ENCODE measurements around the gene DSTYK. TPM values are rescaled to one million over a fixed set of nuclear protein-coding genes. Genes with fewer than 3 reads are reported as not detected.

DSTYK gene
- total RNA-seq, 2 experiments from 2014 or later: 10.0 to 10.7 TPM

GRCh38 chr1:205258261-205258691 is 46.8 kb upstream of the DSTYK start:
- no peak for TF ChIP-seq CTCF (IDR thresholded peaks at IDR 0.05)
- H3K4me1 Mint-ChIP-seq (ENCODE audit: low read depth): peaks cover 27% of the 10 kb centered on the region
- CTCF ChIA-PET: interaction anchor here (1.0 to 14.2 kb wide), 8 partner anchors 13 to 269 kb away, joined by 3 to 411 read pairs (median 8); partner anchors contain the start of gene TMCC2
- no peak overlapping the region for H3K4me3 Mint-ChIP-seq
- ATAC-seq (no peak), DNase-seq (no peak)
- H3K9me3 Mint-ChIP-seq: no peaks in the 10 kb centered on the region
- H3K27ac Mint-ChIP-seq: no peak overlapping the region
- peaks cover 2% of the 10 kb centered on the region for H3K36me3 Mint-ChIP-seq (ENCODE audit: low read depth)
- POLR2A ChIA-PET: interaction anchor here (0.6 to 1.3 kb wide), 3 partner anchors 16 to 650 kb away, joined by 3 to 4 read pairs (median 3); no protein-coding TSS in a partner anchor
- H3K27me3 Mint-ChIP-seq: no peaks in the 10 kb centered on the region
- intact Hi-C loops (cut with micrococcal nuclease): loop anchor here (5.0 to 10.0 kb wide), 2 partner anchors 133 to 281 kb away; partner anchors contain the start of gene RBBP5

GRCh38 chr1:205257735-205258134 is 46.2 kb upstream of the DSTYK start:
- POLR2A ChIA-PET: interaction anchor here (0.7 kb wide), 1 partner anchor 28 kb away, joined by 4 read pairs; no protein-coding TSS in a partner anchor
- CTCF ChIA-PET: interaction anchor here (1.0 to 14.2 kb wide), 8 partner anchors 14 to 268 kb away, joined by 3 to 411 read pairs (median 6); partner anchors contain the start of gene TMCC2

GRCh38 chr1:205256951-205257625 is 45.6 kb upstream of the DSTYK start:
- ATAC-seq: no peak
- TF ChIP-seq CTCF (IDR thresholded peaks at IDR 0.05): no peak
- no peaks in the 10 kb centered on the region for H3K27me3 Mint-ChIP-seq
- H3K27ac Mint-ChIP-seq: no peak overlapping the region
- no peak for DNase-seq
- intact Hi-C loops (cut with micrococcal nuclease): loop anchor here (2.0 to 10.0 kb wide), 3 partner anchors 28 to 280 kb away; partner anchors contain the start of gene RBBP5
- H3K9me3 Mint-ChIP-seq: no peaks in the 10 kb centered on the region
- no peak overlapping the region for H3K4me3 Mint-ChIP-seq
- no peaks in the 10 kb centered on the region for H3K36me3 Mint-ChIP-seq (ENCODE audit: low read depth)
- POLR2A ChIA-PET: interaction anchor here (1.4 to 2.0 kb wide), 3 partner anchors 14 to 98 kb away, joined by 3 to 21 read pairs (median 9); partner anchors contain the start of gene TMCC2
- H3K4me1 Mint-ChIP-seq (ENCODE audit: low read depth): peaks cover 18% of the 10 kb centered on the region
- CTCF ChIA-PET: interaction anchor here (0.6 to 14.2 kb wide), 50 partner anchors 9 to 280 kb away, joined by 3 to 411 read pairs (median 6); partner anchors contain the start of genes RBBP5 and TMCC2

More at GRCh38 chr1:205257735-205258134, 46.2 kb upstream of the DSTYK start:
- DNase-seq (no peak), ATAC-seq (no peak)
- no peak for TF ChIP-seq CTCF (IDR thresholded peaks at IDR 0.05)
- intact Hi-C loops (cut with micrococcal nuclease): loop anchor here (2.0 to 10.0 kb wide), 3 partner anchors 29 to 280 kb away; partner anchors contain the start of gene RBBP5
- H3K4me1 Mint-ChIP-seq (ENCODE audit: low read depth): peaks cover 23% of the 10 kb centered on the region
- H3K27ac Mint-ChIP-seq: no peak overlapping the region
- peaks cover 2% of the 10 kb centered on the region for H3K36me3 Mint-ChIP-seq (ENCODE audit: low read depth)
- H3K9me3 Mint-ChIP-seq: no peaks in the 10 kb centered on the region
- no peaks in the 10 kb centered on the region for H3K27me3 Mint-ChIP-seq
- H3K4me3 Mint-ChIP-seq: no peak overlapping the region

- Mint-ChIP-seq H3K4me3 (no peak overlapping the region), H3K27me3 (no peaks in the 10 kb centered on the region), H3K9me3 (no peaks in the 10 kb centered on the region), H3K4me1 (ENCODE audit: low read depth) (peaks cover 9% of the 10 kb centered on the region), H3K27ac (no peak overlapping the region), H3K36me3 (ENCODE audit: low read depth) (no peaks in the 10 kb centered on the region)
- DNase-seq (peak; percentile 93), ATAC-seq (peak; percentile 97)
- ChIA-PET POLR2A (interaction anchor here (1.0 to 2.0 kb wide), 4 partner anchors 13 to 102 kb away, joined by 3 to 21 read pairs (median 6); partner anchors contain the start of gene TMCC2), CTCF (interaction anchor here (0.6 to 14.2 kb wide), 64 partner anchors 10 to 281 kb away, joined by 3 to 411 read pairs (median 4); partner anchors contain the start of genes RBBP5 and TMCC2)
- intact Hi-C loops (cut with micrococcal nuclease): loop anchor here (2.0 to 10.0 kb wide), 3 partner anchors 27 to 279 kb away; partner anchors contain the start of gene RBBP5
- peak; percentile 97 for TF ChIP-seq CTCF (IDR thresholded peaks at IDR 0.05)
These were observed 44.7 kb upstream of the DSTYK start for GRCh38 chr1:205255941-205256780.

All from activated CD8-positive, alpha-beta T cell treated with anti-CD3 and anti-CD28 coated beads for 36 hours (primary cell).